Left renal pelvis (tissue), 4 donors: ENCODE measurements around the gene NCF4. TPM values are rescaled to one million over a fixed set of nuclear protein-coding genes. Genes with fewer than 3 reads are reported as not detected.

Source experiments
- DNase-seq, 4 donors: peaks; one replicate each; pipeline ENCODE4 v3.0.0-alpha.2; 2013; ENCODE audit warnings: low read depth in 4 of 4, low spot score in 3 of 4
- polyA plus RNA-seq, 4 donors: library from polyadenylated mRNA; unstranded; fragments of 120-200 nt; gene quantifications; one replicate each; pipeline ENCODE4 v1.2.1, GENCODE V29; 2013; ENCODE audit not compliant: insufficient read length in 4 of 4

NCF4 gene
- polyA plus RNA-seq, 4 donors: 1.5 to 6.0 (median 2.1) TPM

- DNase-seq: no peak
Observed at GRCh38 chr22:36892292-36892691, 31.5 kb downstream of the NCF4 start.

GRCh38 chr22:36893262-36893661, 32.5 kb downstream of the NCF4 start:
- no peak for DNase-seq

- no peak for DNase-seq
Observed at GRCh38 chr22:36894266-36894665, 33.5 kb downstream of the NCF4 start.

DNA sequence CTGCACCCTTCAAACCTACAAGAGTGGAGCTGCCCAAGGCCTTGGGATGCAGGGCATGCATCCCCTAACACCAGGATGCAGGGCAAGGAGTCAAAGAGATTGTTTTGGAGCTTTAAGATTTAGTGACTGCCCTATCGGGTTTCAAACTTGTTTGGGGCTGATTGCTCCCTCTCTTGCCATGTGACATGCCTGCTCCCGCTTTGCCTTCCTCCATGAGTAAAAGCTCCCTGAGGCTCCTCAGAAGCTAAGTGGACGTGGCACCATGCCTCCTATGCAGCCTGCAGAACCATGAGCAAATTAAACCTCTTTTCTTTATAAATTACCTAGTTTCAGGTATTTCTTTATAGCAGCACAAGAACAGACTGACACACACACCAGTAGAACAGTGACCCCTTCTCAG, 36.8 kb downstream of the NCF4 start:
- no peak for DNase-seq

GRCh38 chr22:36898690-36899089, 37.9 kb downstream of the NCF4 start:
- DNase-seq: no peak

- no peak for DNase-seq
Observed at GRCh38 chr22:36899498-36899897, 38.7 kb downstream of the NCF4 start.

DNA sequence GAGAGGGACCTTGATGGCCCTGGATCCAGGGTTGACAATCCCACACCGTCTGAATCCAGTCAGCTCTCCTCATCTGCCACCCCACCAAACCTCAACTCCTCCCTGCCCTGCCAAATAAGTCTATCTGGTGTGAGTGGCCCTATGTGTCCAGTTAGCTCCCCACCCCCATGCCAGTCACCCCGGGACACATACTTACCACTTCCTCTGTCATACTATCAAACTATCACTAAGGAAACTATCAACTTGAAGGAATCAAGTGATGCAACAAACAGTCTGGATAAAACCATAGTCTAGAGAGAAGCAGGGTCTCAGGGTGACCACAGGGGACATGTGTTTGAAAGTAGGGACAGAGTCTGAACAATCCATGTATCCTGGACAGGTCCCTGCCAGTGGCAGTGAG, 39.4 kb downstream of the NCF4 start:
- no peak for DNase-seq

DNA sequence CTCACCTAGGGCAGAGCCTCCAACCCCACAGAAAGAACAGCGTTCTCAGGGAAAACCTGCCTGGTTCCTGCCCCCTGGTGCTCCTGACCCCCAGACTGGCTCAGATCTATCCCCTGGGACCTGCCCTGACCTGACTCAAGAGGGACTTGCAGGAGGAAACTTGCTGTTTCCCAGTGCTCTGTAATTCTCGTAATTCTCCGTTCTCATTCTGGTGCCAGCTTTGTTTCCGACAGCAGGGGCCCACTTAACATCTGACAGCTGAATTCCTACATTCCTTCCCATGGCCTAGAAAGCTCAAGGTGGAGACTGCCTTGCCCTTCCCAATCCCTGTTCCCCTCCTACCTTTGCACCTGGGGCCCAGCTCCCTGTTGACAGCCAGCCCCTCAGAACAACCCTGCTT, 40.1 kb downstream of the NCF4 start:
- no peak for DNase-seq

DNA sequence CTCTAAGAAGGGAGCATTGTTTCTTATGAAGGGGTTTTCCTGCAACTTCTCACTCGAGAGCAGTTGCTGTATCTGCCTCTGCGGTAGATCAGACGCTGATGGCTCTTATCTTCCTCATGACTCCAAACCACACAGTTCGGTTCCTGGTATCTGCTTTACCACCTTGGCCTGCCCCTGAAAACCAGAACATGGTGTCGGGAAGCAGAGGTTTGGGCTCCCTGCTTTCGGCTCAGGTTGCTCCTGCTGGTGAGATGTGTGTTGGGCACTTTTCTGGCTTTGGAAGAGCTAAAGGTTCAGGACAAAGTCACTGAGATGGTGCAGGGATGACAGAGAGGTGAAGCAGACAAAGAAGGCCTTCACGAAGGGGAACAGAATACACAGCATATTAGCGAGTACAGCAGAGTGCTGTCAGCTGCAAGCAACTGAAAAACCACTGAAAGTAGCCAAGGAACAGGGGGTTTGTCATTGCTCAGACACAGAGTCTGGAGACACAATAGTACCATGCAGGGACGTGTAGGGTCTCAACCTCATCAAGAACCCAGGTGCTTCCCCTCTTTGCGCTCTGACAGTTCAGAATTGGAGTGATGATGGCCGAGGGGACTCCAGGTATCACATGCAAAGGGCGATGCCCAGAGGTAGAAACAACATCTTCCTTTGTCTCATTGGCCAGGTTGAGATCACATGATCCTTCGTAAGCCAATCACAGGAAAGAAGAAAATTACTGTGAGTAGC, 40.8 kb downstream of the NCF4 start:
- DNase-seq: no peak

GRCh38 chr22:36902143-36902926, 41.5 kb downstream of the NCF4 start:
- DNase-seq: no peak

DNA sequence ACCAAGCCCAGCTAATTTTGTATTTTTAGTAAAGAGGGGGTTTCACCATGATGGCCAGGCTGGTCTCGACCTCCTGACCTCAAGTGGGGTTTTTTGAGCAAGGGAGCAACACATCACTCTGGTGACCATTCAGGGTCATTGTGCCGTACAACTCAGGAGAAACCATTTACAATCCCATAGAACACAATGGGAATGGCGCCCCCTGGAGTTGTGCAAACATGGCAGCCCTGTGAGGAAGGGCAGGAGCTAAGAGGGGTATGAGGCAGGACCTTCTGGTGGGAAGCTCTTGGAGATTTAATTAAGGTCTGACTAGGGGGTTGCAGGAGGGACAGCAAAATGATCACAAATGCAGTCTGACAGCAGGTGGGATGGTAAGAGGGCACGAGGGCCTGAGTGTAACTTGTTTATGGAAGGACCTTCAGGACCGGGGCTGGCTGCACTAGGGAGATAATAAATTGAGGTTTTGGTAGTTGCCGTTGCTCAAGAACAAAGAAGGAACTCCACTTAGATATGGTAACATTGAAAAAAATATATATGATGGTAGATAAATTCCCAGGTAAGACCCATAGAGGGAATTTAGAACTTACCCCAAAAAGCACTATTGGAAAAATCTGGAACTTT, 43.6 kb downstream of the NCF4 start:
- DNase-seq: no peak

DNA sequence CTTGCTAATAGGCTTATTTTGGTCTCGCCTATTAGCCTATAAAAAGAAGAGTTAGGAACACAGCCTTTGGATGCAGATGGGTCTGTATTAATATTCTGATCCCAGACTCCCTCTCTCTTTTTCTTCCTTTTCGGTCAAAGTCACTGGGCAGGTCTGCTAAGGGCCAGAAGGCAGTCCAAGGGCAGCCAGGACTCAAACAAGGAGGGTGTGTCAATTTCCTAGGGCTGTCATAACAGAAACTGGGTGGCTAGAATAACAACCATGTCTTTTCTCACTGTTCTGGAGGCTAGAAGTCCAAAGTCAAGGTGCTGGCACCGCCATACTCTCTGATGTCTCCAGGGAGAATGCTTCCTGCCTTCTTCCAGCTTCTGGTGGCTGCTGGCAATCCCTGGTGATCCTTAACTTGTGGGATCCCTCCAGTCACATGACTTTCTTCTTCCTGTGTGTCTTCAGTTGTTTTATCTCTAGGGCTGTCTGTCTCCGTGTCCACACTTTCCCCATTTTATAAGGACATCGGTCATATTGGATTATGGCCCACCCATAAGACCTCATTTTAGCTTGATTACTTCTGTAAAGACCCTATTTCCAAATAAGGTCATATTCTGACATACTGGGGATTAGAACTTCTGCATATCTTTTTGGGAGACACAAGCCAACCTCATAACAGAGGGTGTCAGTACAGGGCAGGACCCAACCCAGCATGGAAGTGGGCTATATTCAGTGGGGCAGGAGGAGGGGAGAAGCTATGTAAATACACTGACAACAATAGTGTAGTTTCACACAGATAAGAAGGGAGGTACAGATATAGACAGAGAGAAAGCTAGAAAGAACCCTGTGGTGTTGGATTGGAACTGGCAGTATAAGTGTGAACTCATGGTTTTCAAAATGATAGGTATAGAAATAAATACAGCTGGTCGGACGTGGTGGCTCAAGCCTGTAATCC, 46.7 kb downstream of the NCF4 start:
- DNase-seq: no peak

DNA sequence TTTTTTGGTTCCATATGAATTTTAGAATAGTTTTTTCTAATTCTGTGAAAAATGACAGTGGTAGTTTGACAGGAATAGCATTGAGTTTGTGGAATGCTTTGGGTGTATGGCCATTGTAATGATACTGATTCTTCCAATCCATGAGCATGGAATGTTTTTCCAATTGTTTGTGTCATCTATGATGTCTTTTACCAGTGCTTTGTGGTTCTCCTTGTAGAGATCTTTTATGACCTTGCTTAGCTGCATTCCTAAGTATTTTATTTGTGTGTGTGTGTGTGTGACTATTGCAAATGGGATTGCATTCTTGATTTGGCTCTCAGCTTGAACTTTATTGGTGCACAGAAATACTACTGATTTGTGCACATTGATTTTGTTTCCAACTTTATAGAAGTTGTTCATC, 49.7 kb downstream of the NCF4 start:
- DNase-seq: no peak

DNA sequence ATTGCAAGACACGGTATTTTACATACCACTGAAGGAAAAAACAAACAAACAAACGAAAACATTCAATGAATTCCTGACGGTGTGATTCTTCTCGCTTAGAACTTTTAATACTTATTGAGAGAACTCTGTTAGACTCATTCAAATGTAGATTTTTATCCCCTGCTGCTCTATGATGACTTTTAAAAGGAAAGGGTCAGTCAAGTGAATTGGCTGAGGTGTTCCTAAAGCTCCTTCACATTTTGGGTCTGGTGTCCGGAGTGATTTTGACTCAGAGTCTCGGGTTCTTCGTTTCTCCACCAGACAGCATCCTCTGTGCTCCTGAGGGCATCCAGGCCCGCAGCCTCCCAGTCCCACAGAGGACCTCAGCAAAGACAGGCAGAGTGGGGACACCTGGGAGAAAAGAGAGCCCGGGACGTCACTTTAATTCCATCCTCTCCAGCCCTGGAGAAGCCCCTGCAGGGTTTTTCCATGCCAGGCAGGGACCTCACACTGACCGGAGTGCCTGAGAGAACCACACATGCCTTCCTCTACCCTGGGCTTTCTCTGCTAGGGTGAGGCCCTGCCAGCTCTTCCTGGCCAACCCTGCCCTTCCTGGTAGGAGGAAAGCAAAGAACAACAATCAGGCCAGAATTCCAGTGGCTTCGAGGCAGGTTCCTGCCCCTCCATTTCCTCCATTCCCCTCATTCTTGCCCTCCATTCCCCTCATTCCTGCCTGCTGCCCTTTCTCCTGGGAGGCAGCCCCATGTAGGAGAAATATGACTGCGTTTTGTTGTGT, 51.3 kb downstream of the NCF4 start:
- DNase-seq: no peak

DNA sequence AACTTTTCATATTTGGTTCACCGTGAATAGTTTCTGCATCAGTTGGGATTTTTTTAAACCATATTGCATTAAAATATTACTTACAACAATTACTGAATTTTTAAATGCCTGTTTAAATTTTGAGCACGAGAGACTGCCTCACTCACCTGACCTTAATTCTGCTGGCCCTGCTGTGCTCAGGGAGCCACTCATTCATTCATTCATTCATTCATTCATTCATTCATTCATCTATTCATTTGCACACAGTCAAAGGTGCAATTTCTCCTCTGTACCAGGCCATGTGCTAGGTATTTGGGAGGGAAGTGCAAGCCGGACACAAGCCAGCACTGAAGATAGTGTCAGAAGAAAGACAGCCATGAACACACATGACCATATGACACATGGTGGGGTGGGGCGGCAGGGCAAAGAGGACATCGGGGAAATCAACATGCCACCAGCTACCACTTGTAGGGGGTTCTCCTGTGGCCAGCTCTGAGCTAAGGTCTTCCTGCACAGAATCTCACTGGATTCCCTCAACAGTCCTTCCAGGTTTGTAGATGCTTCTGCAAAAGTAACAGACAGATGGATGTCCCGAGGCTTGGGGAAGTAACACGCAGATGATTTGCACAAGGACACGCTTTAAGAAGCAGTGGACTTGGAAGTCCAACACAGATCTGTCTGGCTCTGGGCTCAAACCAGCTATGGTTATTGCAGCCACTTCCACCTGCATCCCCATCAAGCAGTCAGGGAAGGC, 52.1 kb downstream of the NCF4 start:
- DNase-seq: no peak

DNA sequence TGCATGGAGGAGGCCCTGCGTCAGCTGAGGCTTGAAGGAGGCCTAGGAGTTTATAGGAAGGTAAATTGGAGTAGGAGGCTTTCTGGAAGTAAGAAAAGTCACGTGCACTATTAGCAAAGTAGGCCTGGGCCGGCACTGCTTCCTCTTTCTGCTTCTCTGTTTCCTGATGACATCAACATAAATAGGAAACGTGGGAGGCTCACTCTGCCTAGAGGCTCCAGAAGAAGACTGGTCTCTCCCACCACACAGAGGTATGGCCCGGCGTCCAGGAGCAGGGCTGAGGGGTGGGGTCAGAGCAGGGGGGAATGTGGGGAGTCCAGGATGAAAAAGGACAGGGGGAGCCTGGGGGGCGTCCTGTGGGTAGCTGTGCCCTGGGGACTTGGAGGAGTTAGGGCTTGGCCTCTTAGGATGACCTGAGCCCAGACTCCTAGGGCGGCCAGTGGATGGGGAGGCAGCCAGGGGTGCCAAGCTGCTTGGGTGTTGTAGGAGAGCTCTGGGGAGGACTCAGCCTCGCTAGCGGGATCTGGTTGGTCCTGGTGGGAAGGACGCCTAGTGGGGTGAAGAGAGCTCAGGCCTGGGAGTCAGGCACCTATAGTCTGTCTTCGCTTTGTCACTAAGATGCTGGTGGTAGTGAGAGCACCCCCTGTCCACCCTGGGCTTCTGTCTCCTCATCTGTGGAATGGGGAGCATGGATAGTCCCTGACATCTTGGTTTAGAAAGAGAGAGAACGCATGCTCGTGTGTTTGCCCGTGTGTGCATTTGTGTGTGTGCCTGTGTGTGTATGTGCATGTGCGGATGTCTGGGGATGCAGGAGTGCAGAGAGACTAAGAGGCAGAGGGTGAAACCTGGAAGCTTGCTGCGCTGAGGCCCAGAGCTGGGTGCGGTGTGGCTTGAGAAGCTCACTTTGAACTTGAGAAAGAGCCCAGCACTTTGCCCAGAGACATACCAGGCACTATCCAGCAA, 52.9 kb downstream of the NCF4 start, which contains the start of gene CSF2RB:
Gene CSF2RB, plus strand, starts transcription at position 202 of the 963 bp plus-strand sequence. CDS start 8,580 bp downstream, outside the sequence.
- no peak for DNase-seq

GRCh38 chr22:36914390-36914752, 53.6 kb downstream of the NCF4 start:
- no peak for DNase-seq

GRCh38 chr22:36916034-36916433, 55.2 kb downstream of the NCF4 start:
- no peak for DNase-seq
